Calu3 (cell line): Measurements from ENCODE around the gene HNRNPL. TPM values are rescaled to one million over a fixed set of nuclear protein-coding genes. Genes with fewer than 3 reads are reported as not detected.
"Not testable (repeated sequence)": the region's sequence is repeated elsewhere in the genome, so short reads cannot be mapped to it uniquely, and the experiment has no call there.

Source experiments
- BruUV-seq: library from RNA; stranded (reverse); fragments of 400-500 nt; replicated peaks from 2 replicates; lab custom pipeline; 2021; lab: Mats Ljungman, UMichigan
- CTCF ChIA-PET: fragments of 300-600 bp; sonication (Branson Sonifier 250); formaldehyde crosslinking; loops from one replicate; lab custom pipeline; 2022; ENCODE audit warnings: antibody characterized with exemption; lab: Charles Lee
- DNase-seq: peaks from one replicate; pipeline ENCODE4 v3.0.0; 2022
- H3K27ac Mint-ChIP-seq: one replicate; pipeline ENCODE4 v1.8.0; 2022; ENCODE audit warnings: mixed read lengths; ENCODE audit not compliant: unreplicated experiment
- H3K27me3 Mint-ChIP-seq: one replicate; pipeline ENCODE4 v1.8.0; 2022; ENCODE audit warnings: mixed read lengths; ENCODE audit not compliant: unreplicated experiment
- H3K36me3 Mint-ChIP-seq: one replicate; pipeline ENCODE4 v1.8.0; 2022; ENCODE audit warnings: mild to moderate bottlenecking, moderate library complexity, mixed read lengths; ENCODE audit not compliant: insufficient read depth, unreplicated experiment
- H3K4me1 Mint-ChIP-seq: one replicate; pipeline ENCODE4 v1.8.0; 2022; ENCODE audit warnings: mild to moderate bottlenecking, low read depth, mixed read lengths; ENCODE audit not compliant: unreplicated experiment
- H3K4me3 Mint-ChIP-seq: one replicate; pipeline ENCODE4 v1.8.0; 2022; ENCODE audit warnings: mild to moderate bottlenecking, low read depth, moderate library complexity, mixed read lengths; ENCODE audit not compliant: unreplicated experiment
- H3K9me3 Mint-ChIP-seq: one replicate; pipeline ENCODE4 v1.8.0; 2022; ENCODE audit warnings: low read depth, mixed read lengths; ENCODE audit not compliant: unreplicated experiment
- CTCF ChIP-seq: fragments of 200-600 bp; IDR thresholded peaks from one replicate; pipeline ENCODE4 v1.8.0; 2022; ENCODE audit warnings: antibody characterized with exemption; ENCODE audit not compliant: unreplicated experiment
- intact Hi-C: fragments of 100-400 bp; cut with micrococcal nuclease; formaldehyde crosslinking; loops from one replicate; pipeline ENCODE4 v1.10.0; 2022; ENCODE audit not compliant: unreplicated experiment
- total RNA-seq: library from RNA; stranded (reverse); gene quantifications from 2 replicates; pipeline ENCODE4 v1.2.3, GENCODE V29; 2022

HNRNPL gene
- total RNA-seq, 1 experiment from 2014 or later, result 408 TPM

- CTCF ChIA-PET, result interaction anchor here (0.6 to 1.7 kb wide), 2 partner anchors 30 to 249 kb away, joined by 4 to 5 read pairs; partner anchors contain the start of gene ECH1
These were observed 48.3 kb downstream of the HNRNPL start for GRCh38 chr19:38801359-38802095.

GRCh38 chr19:38800577-38801347 lies 49.0 kb downstream of the HNRNPL start:
- no TSS peak for BruUV-seq
- CTCF ChIA-PET, result interaction anchor here (0.6 kb wide), 1 partner anchor 248 kb away, joined by 5 read pairs; no protein-coding TSS in a partner anchor
- Mint-ChIP-seq H3K36me3 (peaks cover 33% of the 10 kb centered on the region), H3K4me3 (no peak overlapping the region), H3K27ac (no peak overlapping the region), H3K4me1 (peaks cover 9% of the 10 kb centered on the region), H3K27me3 (no peaks in the 10 kb centered on the region), H3K9me3 (no peaks in the 10 kb centered on the region)
- intact Hi-C loops, result no loop called here
- DNase-seq, result no peak
- TF ChIP-seq CTCF, result no peak

More at GRCh38 chr19:38801359-38802095, 48.3 kb downstream of the HNRNPL start:
- TSS peak; percentile 72 for BruUV-seq
- Mint-ChIP-seq H3K4me1 (peaks cover 13% of the 10 kb centered on the region), H3K36me3 (peaks cover 38% of the 10 kb centered on the region), H3K9me3 (no peaks in the 10 kb centered on the region), H3K27ac (no peak overlapping the region), H3K4me3 (no peak overlapping the region), H3K27me3 (no peaks in the 10 kb centered on the region)
- TF ChIP-seq CTCF, result no peak
- DNase-seq, result no peak
- intact Hi-C loops, result no loop called here

GRCh38 chr19:38799104-38799503 lies 50.7 kb downstream of the HNRNPL start:
- CTCF ChIA-PET, result interaction anchor here (0.6 to 1.8 kb wide), 7 partner anchors 12 to 396 kb away, joined by 3 to 7 read pairs (median 3); partner anchors contain the start of genes FAM98C and LGALS4

GRCh38 chr19:38797781-38798180 lies 52.0 kb downstream of the HNRNPL start:
- H3K27me3 Mint-ChIP-seq, H3K4me1 Mint-ChIP-seq, CTCF ChIA-PET, H3K9me3 Mint-ChIP-seq, BruUV-seq, H3K27ac Mint-ChIP-seq, DNase-seq, H3K4me3 Mint-ChIP-seq: not testable (repeated sequence)
- intact Hi-C loops, result loop anchor here (5.0 kb wide), 1 partner anchor 35 kb away; no protein-coding TSS in a partner anchor
- H3K36me3 Mint-ChIP-seq, result peaks cover 13% of the 10 kb centered on the region

More at GRCh38 chr19:38799104-38799503, 50.7 kb downstream of the HNRNPL start:
- H3K36me3 Mint-ChIP-seq, result peaks cover 26% of the 10 kb centered on the region
- no TSS peak for BruUV-seq
- no peaks in the 10 kb centered on the region for H3K27me3 Mint-ChIP-seq
- H3K27ac Mint-ChIP-seq, result no peak overlapping the region
- DNase-seq, result no peak
- H3K4me1 Mint-ChIP-seq, result no peaks in the 10 kb centered on the region
- H3K4me3 Mint-ChIP-seq, result no peak overlapping the region
- no peak for TF ChIP-seq CTCF
- H3K9me3 Mint-ChIP-seq, result no peaks in the 10 kb centered on the region
- intact Hi-C loops, result loop anchor here (1.0 to 5.0 kb wide), 2 partner anchors 8 to 37 kb away; no protein-coding TSS in a partner anchor
